Stimulated activated CD8-positive, alpha-beta memory T cell treated with anti-CD3 and anti-CD28 coated beads, Interleukin-15, amount 100 ng/mL, for 48 hours (primary cell): ENCODE data around the gene SMIM27.
"Not testable (repeated sequence)": the region's sequence is repeated elsewhere in the genome, so short reads cannot be mapped to it uniquely, and the experiment has no call there.

Source experiments
- DNase-seq, 2 donors: peaks; one replicate each; pipeline ENCODE4 v3.0.0-alpha.2; 2020; ENCODE audit warnings: low read depth in 2 of 2

The SMIM27 gene

GRCh38 chr9:32596936-32597335, 44.8 kb downstream of the SMIM27 start:
- no peak for DNase-seq

DNA sequence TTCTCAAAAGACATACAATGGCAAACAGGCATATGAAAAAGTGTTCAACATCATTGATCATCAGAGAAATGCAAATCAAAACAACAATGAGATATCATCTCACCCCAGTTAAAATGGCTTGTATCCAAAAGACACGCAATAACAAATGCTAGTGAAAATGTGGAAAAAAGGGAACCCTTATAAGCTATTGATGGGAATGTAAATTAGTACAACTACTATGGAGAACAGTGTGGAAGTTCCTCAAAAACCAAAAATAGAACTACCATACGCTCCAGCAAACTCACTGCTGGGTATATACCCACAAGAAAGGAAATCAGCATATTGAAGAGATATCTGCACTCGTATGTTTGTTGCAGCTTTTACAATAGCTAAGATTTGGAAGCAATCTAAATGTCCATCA, 46.9 kb downstream of the SMIM27 start:
- DNase-seq = not testable (repeated sequence)
